GM15510 (cell line): ENCODE data around the gene DNAJC25.

Experiments
- POLR2A ChIP-seq: IDR thresholded peaks from 3 replicates; pipeline ENCODE4 v1.6.1; 2011; ENCODE audit warnings: borderline replicate concordance; ENCODE audit not compliant: insufficient read length; ENCODE audit errors: extremely low read depth

The DNAJC25 gene

GRCh38 chr9:111610845-111611244 is 20.3 kb upstream of the DNAJC25 start:
- TF ChIP-seq POLR2A, result no peak

- no peak for TF ChIP-seq POLR2A
Observed at GRCh38 chr9:111613436-111614040, 17.6 kb upstream of the DNAJC25 start.

DNA sequence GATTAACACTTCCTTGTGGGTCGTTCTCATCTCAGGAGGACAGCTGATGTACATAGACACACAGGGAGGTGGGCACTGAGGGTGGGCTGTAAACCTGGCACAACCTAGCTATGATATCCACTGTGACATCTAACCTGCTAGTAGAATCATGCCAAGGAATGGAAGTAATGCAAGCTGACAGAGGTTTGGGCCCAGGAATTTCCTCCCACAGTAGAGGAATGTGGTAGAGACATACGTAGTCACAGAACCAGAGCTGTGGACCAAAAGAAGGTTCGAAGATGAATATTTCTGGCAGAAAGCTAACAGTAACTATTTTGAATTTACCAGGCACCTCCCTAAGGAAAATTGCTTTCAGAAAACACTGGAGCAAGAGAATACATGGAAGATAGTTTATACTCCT is 15.2 kb upstream of the DNAJC25 start:
- no peak for TF ChIP-seq POLR2A

DNA sequence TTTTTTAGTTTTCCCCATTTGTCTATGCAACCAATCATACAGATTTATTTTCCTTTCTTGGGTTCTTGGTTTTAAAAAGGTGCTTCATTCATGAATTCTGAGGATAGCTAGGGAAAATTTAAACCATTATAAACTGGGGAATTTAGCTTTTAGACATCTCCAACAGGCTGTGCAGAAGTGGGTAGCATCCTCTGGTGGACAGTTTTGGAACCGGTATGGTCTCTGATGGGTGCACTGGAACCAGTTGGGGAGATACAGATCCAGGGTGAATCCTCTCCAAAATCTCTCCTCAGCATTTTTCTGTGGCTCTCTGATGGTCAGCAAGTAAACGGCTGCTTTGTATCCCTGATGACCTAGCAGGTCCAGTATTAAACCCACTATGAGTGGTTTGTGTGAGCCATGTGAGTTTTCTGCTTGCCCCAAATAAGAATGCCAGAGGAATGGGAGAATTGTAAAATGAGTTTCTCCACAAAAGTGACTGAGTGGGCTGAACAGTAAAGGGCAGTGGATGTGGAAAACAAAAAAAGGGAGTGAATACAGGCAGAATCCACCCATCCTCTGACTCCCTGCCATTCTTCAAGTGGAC is 9.1 kb upstream of the DNAJC25 start:
- TF ChIP-seq POLR2A, result no peak

DNA sequence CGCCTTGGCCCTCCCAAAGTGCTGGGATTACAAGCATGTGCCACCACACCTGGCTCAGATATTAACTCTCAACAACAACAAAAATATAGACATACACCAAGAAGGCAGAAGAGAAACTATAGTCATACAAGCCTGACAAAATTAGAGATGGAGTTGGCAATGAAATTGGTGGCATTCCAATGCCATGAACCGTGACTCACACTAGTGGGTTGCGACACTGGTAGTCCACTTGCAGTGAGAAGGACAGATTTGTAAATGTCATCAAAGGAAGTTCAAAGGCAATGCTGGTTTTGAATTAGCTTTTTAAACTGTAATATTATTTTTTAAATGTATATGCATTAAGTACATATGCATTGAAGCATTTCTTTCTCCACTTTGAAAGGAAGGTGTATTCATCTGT is 8.5 kb upstream of the DNAJC25 start:
- TF ChIP-seq POLR2A, result no peak

GRCh38 chr9:111627260-111627963 is 3.7 kb upstream of the DNAJC25 start:
- TF ChIP-seq POLR2A, result no peak

- no peak for TF ChIP-seq POLR2A
Observed at GRCh38 chr9:111628411-111628810, 2.7 kb upstream of the DNAJC25 start.

DNA sequence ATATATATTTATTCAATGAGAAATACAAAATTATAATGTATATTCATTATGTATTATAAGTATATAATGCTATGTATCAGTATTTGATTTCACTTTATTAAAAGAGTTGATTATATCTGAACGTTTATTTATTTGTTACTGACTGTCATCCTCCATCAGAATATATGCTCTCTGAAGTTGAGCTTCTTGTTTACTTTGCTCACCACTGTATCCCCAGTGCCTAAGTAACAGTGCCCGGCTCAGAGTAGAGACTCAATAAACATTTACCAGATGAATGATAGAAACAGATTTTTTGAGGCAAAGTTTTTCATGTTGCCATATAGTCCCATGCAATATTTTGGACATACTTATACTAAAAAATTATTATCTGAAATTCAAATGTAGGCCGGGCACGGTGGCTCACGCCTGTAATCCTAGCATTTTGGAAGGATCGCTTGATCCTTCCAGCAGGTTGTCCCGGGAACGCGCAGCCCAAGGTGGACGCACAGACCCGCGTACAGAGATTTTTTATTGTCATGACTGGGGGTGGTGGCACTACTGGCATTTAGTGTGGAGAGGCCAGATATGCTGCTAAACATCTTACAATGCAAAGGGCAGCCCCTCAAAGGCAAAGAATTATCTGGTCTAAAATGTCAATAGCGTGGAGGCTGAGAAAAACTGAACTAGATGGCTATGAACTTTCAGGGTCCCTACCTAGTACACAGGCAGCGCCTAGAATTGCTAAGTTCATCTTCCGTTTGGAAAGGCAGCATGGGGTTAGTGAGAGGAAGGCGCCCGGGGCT is 761 bp upstream of the DNAJC25 start:
- TF ChIP-seq POLR2A, result no peak

DNA sequence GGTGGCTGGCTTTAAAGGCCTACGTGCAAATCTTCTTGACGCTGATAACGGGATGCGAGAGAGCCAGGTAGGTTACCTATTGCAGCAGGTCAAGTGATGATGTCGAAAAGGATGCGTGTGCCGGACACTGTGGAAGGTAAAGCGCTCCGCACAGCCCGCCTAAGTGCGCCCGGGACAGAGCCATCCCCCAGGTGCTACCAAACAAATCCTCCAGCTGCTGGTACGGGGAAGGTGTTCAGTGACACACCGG is 245 bp upstream of the DNAJC25 start:
- no peak for TF ChIP-seq POLR2A

DNA sequence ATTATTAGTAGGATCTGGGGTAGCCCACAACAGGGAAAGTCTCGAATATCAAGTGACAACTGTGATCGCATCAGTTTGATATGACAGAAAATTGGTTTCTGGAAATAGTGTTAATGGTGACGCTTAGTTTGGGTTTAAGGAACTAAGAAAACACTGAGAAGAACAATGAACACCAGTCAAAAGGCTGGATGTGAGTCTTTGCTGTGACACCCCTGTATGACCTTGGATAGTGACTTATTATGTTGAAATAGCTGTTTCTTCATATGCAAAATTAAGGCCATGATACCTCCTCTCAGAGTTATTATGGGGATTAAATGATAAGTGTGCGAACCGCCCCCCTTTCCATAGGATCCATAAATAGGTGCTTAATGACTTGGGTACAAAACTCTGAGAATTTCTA is 926 bp downstream of the DNAJC25 start:
- TF ChIP-seq POLR2A, result no peak

DNA sequence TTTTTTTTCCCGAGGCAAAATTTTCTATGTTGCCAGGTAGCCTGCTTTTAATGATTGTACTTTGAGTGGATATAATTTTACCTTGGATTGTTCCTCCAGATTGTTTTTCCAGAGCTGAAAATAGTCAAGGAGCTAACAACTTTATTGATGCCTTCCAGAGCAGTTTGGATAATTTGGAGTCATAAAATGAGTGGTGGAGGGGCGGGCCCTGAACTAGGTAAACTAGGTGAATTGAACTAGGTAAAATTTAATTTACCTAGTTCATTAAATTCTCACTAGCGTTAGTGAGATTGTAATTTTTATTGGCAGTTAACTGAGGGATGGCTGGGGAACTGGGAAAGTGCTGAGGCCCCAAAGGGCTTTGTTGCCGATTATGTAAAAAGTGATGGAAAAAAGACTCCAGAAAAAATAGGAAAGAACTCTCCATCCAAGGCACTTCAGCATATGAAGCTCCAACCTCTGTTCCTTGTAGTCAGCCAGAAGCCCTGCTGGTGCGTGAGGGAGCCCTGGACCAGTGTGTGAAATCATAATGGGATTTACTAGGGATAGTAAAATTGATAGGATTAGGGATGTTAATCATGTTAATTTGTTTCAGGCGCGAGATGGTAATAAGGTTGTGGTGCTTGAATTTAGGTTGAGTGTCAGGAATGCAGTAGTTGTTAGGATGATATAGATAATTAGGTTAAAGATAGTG is 1.7 kb downstream of the DNAJC25 start:
- no peak for TF ChIP-seq POLR2A

DNA sequence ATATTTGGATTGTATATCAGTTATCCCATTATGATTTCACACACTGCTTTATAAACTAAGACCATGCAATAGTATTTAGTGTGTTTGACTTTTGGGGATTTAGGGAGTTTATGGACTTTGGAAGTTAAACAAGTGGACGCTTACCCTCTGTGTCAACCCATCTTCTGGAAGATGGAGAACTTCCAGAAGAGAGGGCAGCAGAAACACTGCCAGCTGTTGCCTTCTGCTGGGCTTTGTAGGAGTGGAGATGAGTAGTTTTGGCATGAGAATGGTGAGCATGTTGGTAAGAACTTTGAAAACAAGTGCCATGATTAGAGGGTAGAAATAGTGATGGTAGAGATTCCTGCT is 2.2 kb downstream of the DNAJC25 start:
- no peak for TF ChIP-seq POLR2A

DNA sequence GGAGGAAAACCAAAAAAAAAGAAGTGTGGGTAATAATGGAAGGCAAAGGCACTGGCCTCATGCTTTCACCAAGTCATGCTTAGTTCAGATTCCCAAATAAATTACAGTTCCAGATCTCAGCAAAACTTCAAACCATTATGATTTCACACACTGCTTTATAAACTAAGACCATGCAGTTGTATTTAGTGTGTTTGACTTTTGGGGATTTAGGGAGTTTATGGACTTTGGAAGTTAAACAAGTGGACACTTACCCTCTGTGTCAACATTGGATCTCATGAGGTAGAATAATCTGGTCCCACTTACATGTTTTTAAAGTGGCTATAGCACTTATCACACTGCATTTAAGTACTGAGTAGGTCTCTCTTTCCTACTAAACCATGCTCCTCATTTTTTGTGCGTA is 3.7 kb downstream of the DNAJC25 start:
- TF ChIP-seq POLR2A, result no peak

- no peak for TF ChIP-seq POLR2A
Observed at GRCh38 chr9:111637421-111637950, 6.4 kb downstream of the DNAJC25 start.
